Ascending aorta (tissue), 2 donors: Measurements from ENCODE around the gene AMT. TPM values are rescaled to one million over a fixed set of nuclear protein-coding genes. Genes with fewer than 3 reads are reported as not detected.

Experiments used
- DNase-seq, 2 donors: peaks; one replicate each; pipeline ENCODE4 v3.0.0-alpha.2; 2019; ENCODE audit warnings: low spot score in 2 of 2
- H3K27ac ChIP-seq, 2 donors: fragments of 200-600 bp; sonication (generic); one replicate each; pipeline ENCODE4 v1.5.1; 2016 to 2017; ENCODE audit warnings: mild to moderate bottlenecking in 1 of 2
- H3K27me3 ChIP-seq: fragments of 200-600 bp; sonication (generic); one replicate; pipeline ENCODE4 v1.5.1; 2017
- H3K36me3 ChIP-seq, 2 donors: fragments of 200-600 bp; sonication (generic); one replicate each; pipeline ENCODE4 v1.5.1; 2016
- H3K4me1 ChIP-seq, 2 donors: fragments of 200-600 bp; sonication (generic); one replicate each; pipeline ENCODE4 v1.5.1; 2016 to 2017; ENCODE audit warnings: mild to moderate bottlenecking in 1 of 2
- H3K4me3 ChIP-seq, 2 donors: fragments of 200-600 bp; sonication (generic); one replicate each; pipeline ENCODE4 v1.5.1; 2016 to 2017; ENCODE audit warnings: mild to moderate bottlenecking in 1 of 2
- H3K9me3 ChIP-seq, 2 donors: fragments of 200-600 bp; sonication (generic); one replicate each; pipeline ENCODE4 v1.5.1; 2016
- intact Hi-C: fragments of 100-400 bp; cut with DNase I; formaldehyde crosslinking; loops from one replicate; pipeline ENCODE4 v1.15.1; 2023
- total RNA-seq: library from RNA; depleted of rRNA; stranded (reverse); fragments of >200 nt; gene quantifications from one replicate; pipeline ENCODE4 v1.1.0, GENCODE V29; 2016
- TF ChIP-seq, protein P1 (sequence below), 3 experiments: fragments of 200-600 bp in 2 of 3; fragments of 450-650 bp in 1 of 3; sonication (generic) in 2 of 3; IDR thresholded peaks; one replicate each; pipeline ENCODE4 v1.5.1; 2016 to 2019; ENCODE audit warnings: antibody characterized with exemption in 3 of 3, mild to moderate bottlenecking in 1 of 3, moderate library complexity in 1 of 3

Gene AMT
- total RNA-seq, 1 donor from 2014 or later = not detected

DNA sequence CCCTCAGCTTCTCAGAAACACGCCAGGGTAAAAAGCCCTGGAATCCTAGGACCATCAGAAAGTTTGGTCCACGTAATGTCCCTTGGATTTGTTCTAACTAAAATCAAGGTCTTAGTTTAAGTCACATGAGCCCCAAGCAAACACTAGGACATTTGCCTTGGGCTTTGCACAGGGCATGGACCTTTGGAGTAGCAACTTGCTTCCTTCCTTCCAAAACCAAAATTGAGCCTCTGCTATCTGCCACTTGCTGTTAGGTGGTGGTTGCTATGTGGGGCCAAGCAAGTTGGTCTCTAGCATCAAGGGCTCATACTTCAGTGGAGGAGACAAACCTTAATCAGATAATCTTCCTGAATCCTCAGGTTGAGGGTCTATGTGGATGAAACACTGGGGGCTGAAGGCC lies 43.8 kb upstream of the AMT start:
- H3K27me3 ChIP-seq = no peaks in the 10 kb centered on the region
- H3K4me1 ChIP-seq = peaks cover 9 to 12% of the 10 kb centered on the region in 2 donors
- H3K9me3 ChIP-seq = no peaks in the 10 kb centered on the region
- no peak overlapping the region for H3K4me3 ChIP-seq
- DNase-seq = no peak
- TF ChIP-seq, protein P1, sequence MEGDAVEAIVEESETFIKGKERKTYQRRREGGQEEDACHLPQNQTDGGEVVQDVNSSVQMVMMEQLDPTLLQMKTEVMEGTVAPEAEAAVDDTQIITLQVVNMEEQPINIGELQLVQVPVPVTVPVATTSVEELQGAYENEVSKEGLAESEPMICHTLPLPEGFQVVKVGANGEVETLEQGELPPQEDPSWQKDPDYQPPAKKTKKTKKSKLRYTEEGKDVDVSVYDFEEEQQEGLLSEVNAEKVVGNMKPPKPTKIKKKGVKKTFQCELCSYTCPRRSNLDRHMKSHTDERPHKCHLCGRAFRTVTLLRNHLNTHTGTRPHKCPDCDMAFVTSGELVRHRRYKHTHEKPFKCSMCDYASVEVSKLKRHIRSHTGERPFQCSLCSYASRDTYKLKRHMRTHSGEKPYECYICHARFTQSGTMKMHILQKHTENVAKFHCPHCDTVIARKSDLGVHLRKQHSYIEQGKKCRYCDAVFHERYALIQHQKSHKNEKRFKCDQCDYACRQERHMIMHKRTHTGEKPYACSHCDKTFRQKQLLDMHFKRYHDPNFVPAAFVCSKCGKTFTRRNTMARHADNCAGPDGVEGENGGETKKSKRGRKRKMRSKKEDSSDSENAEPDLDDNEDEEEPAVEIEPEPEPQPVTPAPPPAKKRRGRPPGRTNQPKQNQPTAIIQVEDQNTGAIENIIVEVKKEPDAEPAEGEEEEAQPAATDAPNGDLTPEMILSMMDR (IDR thresholded peaks at IDR 0.05) = no peak
- no peaks in the 10 kb centered on the region for H3K36me3 ChIP-seq
- H3K27ac ChIP-seq = peak overlapping the region; percentile 41 to 93
- intact Hi-C loops = loop anchor here (10.0 kb wide), 1 partner anchor 371 kb away; the partner anchor contains the start of gene QRICH1

DNA sequence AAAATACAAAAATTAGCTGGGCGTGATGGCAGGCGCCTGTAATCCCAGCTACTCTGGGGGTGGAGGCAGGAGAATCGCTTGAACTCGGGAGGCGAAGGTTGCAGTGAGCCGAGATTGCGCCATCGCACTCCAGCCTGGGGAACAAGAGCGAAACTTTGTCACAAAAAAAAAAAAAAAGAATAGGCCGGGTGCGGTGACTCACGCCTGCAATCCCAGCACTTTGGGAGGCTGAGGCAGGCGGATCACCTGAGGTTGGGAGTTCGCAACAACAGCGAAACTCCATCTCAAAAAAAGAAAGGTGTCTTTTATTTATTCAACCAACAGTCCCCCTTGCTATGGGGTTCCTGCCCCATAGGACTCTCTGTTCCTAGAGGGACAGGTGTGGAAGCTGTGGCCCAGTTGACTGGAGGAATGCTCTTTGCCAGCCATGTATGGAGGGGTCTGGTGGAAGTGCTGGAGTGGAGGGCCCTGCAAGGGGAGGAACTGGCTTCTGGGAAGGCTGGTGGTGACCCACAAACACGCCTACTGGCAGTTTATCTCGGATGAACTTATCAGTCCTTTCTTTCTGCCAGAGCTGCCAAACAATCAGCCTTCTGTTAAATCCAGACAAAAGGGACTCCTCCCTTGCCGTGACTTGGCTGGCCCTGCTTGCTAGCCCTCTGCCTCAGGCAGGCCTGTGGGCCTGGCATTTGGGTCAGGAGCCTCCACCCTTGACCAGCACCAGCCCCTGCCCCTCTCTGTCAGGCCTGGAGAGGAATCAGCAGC lies 43.2 kb upstream of the AMT start:
- Histone ChIP-seq H3K36me3 (no peaks in the 10 kb centered on the region), H3K4me1 (peaks cover 9 to 12% of the 10 kb centered on the region in 2 donors), H3K9me3 (no peaks in the 10 kb centered on the region), H3K27me3 (no peaks in the 10 kb centered on the region), H3K27ac (peak overlapping the region; percentile 41 to 93), H3K4me3 (no peak overlapping the region)
- intact Hi-C loops = loop anchor here (10.0 kb wide), 1 partner anchor 371 kb away; the partner anchor contains the start of gene QRICH1
- TF ChIP-seq, protein P1 (IDR thresholded peaks at IDR 0.05) = no peak
- no peak for DNase-seq

DNA sequence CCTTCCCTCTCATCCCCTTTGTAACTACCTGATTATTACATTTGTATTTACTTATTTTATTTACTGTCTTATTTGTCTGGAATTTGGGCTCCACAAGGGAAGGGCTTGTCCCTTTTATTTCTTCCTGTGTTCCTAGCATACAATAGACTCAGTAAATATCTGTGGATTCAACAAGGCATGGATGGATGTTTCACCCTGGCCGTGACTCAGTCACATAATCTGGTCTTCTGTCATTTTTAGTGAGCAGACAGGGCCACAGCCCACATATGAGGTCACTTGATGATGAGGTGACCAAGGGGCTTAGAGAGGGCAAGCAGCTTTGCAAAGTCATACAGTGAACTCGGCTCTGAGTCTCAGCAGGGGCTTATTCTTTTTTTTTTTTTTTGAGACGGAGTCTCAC lies 39.9 kb upstream of the AMT start:
- no peak for DNase-seq
- no peaks in the 10 kb centered on the region for H3K27me3 ChIP-seq
- H3K4me3 ChIP-seq = no peak overlapping the region
- TF ChIP-seq, protein P1 (IDR thresholded peaks at IDR 0.05) = no peak
- intact Hi-C loops = loop anchor here (10.0 kb wide), 1 partner anchor 367 kb away; the partner anchor contains the start of gene QRICH1
- no peak overlapping the region for H3K27ac ChIP-seq
- H3K9me3 ChIP-seq = no peaks in the 10 kb centered on the region
- H3K36me3 ChIP-seq = no peaks in the 10 kb centered on the region
- no peaks in the 10 kb centered on the region for H3K4me1 ChIP-seq

DNA sequence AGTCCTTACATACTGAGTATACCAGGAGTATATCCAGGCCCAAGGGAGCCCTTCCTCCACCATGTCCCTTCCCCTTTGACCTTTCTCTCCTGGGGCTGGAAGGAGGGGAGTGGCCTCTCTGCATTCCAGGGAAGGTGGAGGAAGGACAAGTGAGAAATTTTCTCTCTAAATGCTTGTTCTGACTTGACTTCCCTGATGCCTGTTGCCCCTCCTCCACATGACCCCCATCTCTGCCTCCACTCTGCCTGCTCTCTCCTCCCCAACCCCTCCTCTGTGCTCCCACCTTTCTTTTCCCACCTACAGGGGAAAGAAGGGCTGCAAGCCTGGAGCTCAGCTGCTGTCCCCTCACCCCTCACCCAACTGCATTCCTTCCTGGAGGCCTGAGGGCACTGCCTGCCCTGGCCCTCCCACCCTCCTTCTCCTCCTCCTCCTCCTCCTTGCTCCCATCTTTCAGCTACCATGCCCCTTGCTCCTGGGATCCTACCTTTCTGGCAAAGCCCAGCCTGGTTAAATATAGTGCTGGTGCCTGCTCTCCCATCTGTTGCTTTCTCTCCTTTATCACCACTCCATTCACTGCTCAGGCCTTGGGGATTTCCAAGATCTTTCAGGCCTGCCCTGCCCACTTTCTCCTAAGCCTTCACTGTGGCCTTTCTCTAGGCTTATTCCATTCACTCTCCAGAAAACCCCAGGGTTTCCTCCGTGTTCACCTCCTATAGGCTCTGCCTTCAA lies 39.3 kb upstream of the AMT start:
- Histone ChIP-seq H3K4me1 (no peaks in the 10 kb centered on the region), H3K4me3 (no peak overlapping the region), H3K9me3 (no peaks in the 10 kb centered on the region), H3K27me3 (no peaks in the 10 kb centered on the region), H3K27ac (peak overlapping the region in 1 of 2 donors; percentile 18), H3K36me3 (no peaks in the 10 kb centered on the region)
- TF ChIP-seq, protein P1 (IDR thresholded peaks at IDR 0.05) = no peak
- no peak for DNase-seq
- intact Hi-C loops = loop anchor here (10.0 kb wide), 1 partner anchor 367 kb away; the partner anchor contains the start of gene QRICH1

DNA sequence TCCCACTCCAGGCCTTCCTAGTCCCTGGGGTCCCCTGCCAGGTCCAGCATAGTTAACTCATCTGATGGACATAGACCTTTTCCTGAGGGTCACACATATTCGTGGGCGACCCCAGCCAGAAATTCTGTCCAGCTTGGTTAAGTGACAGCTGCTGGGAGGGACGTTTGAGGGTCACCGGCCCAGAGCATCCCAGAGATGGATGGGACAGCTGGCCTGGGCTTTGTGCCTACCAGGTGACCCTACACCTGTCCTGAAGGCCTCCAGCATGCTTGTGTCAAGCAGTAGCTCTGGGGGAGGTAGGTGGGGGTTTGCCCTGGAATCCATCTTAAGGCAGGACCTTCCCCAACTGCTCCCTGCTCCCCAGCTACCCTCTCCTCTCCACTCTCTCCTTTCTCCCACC lies 38.7 kb upstream of the AMT start:
- Histone ChIP-seq H3K9me3 (no peaks in the 10 kb centered on the region), H3K27ac (no peak overlapping the region), H3K36me3 (no peaks in the 10 kb centered on the region), H3K27me3 (no peaks in the 10 kb centered on the region), H3K4me3 (no peak overlapping the region), H3K4me1 (peaks cover 0 to 3% of the 10 kb centered on the region in 2 donors)
- intact Hi-C loops = loop anchor here (10.0 kb wide), 1 partner anchor 366 kb away; the partner anchor contains the start of gene QRICH1
- TF ChIP-seq, protein P1 (IDR thresholded peaks at IDR 0.05) = no peak
- no peak for DNase-seq
